ENCODE results near the gene GJC1. TPM values are rescaled to one million over a fixed set of nuclear protein-coding genes. Genes with fewer than 3 reads are reported as not detected.

GJC1 gene
- total and polyA plus RNA-seq, 9 of the 15 experiments (the other 6 are each of a cell fraction or from before 2014, with no cell fraction given): 0.04 to 1.4 (median 0.18) TPM; not detected in 1

- Histone ChIP-seq H3K4me2 (ENCODE audit: insufficient read depth, low read length) (no peak overlapping the region), H3K9me1 (ENCODE audit: control insufficient read depth, insufficient read depth, low read length) (no peaks in the 10 kb centered on the region), H3K4me3 (no peak overlapping the region), H3K9me3 (replicated peaks; ENCODE audit: control insufficient read depth, insufficient read depth, low read depth, low read length) (no peaks in the 10 kb centered on the region), H3K4me1 (replicated peaks in 1 of 2; ENCODE audit: control insufficient read depth in 2 of 2, insufficient read depth in 2 of 2, low read length in 2 of 2) (no peaks in the 10 kb centered on the region), H3K27me3 (ENCODE audit: control insufficient read depth in 2 of 2, insufficient read depth in 2 of 2, low read length in 2 of 2) (no peaks in the 10 kb centered on the region), H2AFZ (ENCODE audit: low read depth, low read length) (no peak overlapping the region), H3K9ac (ENCODE audit: insufficient read depth in 1 of 2, low read depth in 2 of 2, low read length in 2 of 2) (no peak overlapping the region), H3K79me2 (ENCODE audit: control insufficient read depth, insufficient read depth, low read length) (no peaks in the 10 kb centered on the region), H3K27ac (ENCODE audit: extremely low read depth, low read depth, low read length) (no peak overlapping the region), H3K36me3 (ENCODE audit: control insufficient read depth, insufficient read depth, low read length) (peaks cover 95% of the 10 kb centered on the region), H4K20me1 (replicated peaks; ENCODE audit: control insufficient read depth, insufficient read depth, low read length) (peaks cover 4% of the 10 kb centered on the region; the same call in 1 of the 2 replicates)
- peak; percentile 67 to 75 (median 71) for DNase-seq (ENCODE audit: extremely low read depth in 1 of 4, low spot score in 3 of 4)
- POLR2A ChIA-PET: interaction anchor here (0.7 kb wide), 1 partner anchor 22 kb away, joined by 3 read pairs; no protein-coding TSS in a partner anchor
- 68% methylated on average over 1 of the region's 1 CpG for WGBS (ENCODE audit: insufficient coverage, low coverage, missing lambda C conversion rate)
- CTCF ChIA-PET (ENCODE audit: low intra/inter-chr PET ratio): interaction anchor here (1.0 to 5.4 kb wide), 6 partner anchors 16 to 655 kb away, joined by 3 to 38 read pairs (median 6); no protein-coding TSS in a partner anchor
- ATAC-seq: peak; percentile 92
- BruUV-seq (replicated peaks): no TSS peak
- in situ Hi-C loops (cut with MboI): loop anchor here (5.0 kb wide), 1 partner anchor 83 kb away; no protein-coding TSS in a partner anchor
- FAIRE-seq: peak; percentile 76
- intact Hi-C loops (cut with micrococcal nuclease): loop anchor here (1.0 kb wide), 1 partner anchor 90 kb away; no protein-coding TSS in a partner anchor
- TF ChIP-seq REST (IDR thresholded peaks at IDR 0.05; ENCODE audit: borderline replicate concordance): peak; percentile 64; the same call in 1 of the 2 replicates
- no peak for TF ChIP-seq REST (CRISPR knock-in tag; IDR thresholded peaks at IDR 0.05; ENCODE audit: low read depth)
- TF ChIP-seq HNRNPUL1 (IDR thresholded peaks at IDR 0.05; ENCODE audit: low read length): no peak
- 0 out of 2 replicates have a peak, but pooled peaks have one; percentile 14 for TF ChIP-seq EGR1 (conservative IDR thresholded peaks at IDR 0.05)
- TF ChIP-seq STAG1 (CRISPR knock-in tag; IDR thresholded peaks at IDR 0.05; ENCODE audit: borderline replicate concordance): no peak
- no peak for TF ChIP-seq ZNF311 (CRISPR knock-in tag; IDR thresholded peaks at IDR 0.05)
- TF ChIP-seq CTCFL (IDR thresholded peaks at IDR 0.05; ENCODE audit: borderline replicate concordance, insufficient read depth, low read depth, low read length, poor library complexity, severe bottlenecking): peak; percentile 75
These were observed 35.2 kb upstream of the GJC1 start for GRCh38 chr17:44865231-44865660.
